Measurements from ENCODE around the gene IP6K2. TPM values are rescaled to one million over a fixed set of nuclear protein-coding genes. Genes with fewer than 3 reads are reported as not detected.

IP6K2 gene
- total RNA-seq, 1 donor from 2014 or later, result 209 TPM

DNA sequence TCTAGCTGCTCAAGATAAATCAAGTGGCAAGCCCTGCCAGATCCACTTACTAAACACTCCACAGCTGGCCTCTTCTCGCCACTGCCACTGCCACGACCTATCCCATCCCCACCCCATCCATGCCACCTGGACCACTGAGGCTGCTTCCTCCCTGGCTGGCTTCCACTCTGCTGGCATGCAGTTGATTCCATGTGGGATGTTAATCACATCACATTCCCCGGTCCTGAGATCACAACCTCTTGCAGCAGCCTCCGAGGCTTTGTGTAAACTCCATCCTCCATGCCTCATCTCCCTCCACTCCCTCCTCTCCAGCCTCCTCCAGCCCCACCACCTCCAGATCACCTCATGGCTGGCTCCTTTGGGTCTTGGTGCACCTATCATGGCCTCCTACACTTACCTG is 39.0 kb downstream of the IP6K2 start:
- Mint-ChIP-seq H3K4me3 (no peak overlapping the region), H3K4me1 (peaks cover 6% of the 10 kb centered on the region), H3K27me3 (ENCODE audit: low read depth) (no peaks in the 10 kb centered on the region), H3K9me3 (no peaks in the 10 kb centered on the region), H3K27ac (no peak overlapping the region), H3K36me3 (peaks cover 32% of the 10 kb centered on the region)
- TF ChIP-seq, protein P1, sequence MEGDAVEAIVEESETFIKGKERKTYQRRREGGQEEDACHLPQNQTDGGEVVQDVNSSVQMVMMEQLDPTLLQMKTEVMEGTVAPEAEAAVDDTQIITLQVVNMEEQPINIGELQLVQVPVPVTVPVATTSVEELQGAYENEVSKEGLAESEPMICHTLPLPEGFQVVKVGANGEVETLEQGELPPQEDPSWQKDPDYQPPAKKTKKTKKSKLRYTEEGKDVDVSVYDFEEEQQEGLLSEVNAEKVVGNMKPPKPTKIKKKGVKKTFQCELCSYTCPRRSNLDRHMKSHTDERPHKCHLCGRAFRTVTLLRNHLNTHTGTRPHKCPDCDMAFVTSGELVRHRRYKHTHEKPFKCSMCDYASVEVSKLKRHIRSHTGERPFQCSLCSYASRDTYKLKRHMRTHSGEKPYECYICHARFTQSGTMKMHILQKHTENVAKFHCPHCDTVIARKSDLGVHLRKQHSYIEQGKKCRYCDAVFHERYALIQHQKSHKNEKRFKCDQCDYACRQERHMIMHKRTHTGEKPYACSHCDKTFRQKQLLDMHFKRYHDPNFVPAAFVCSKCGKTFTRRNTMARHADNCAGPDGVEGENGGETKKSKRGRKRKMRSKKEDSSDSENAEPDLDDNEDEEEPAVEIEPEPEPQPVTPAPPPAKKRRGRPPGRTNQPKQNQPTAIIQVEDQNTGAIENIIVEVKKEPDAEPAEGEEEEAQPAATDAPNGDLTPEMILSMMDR (IDR thresholded peaks at IDR 0.05; ENCODE audit: unreplicated experiment), result no peak
- DNase-seq (ENCODE audit: low spot score in 2 of 2, unreplicated experiment in 2 of 2), result no peak

- Mint-ChIP-seq H3K27me3 (ENCODE audit: low read depth) (no peaks in the 10 kb centered on the region), H3K4me3 (no peak overlapping the region), H3K36me3 (peaks cover 31% of the 10 kb centered on the region)
These were observed 42.5 kb downstream of the IP6K2 start for GRCh38 chr3:48674505-48674904.

GRCh38 chr3:48672522-48672921 is 44.5 kb downstream of the IP6K2 start:
- no peak for DNase-seq (ENCODE audit: low spot score in 2 of 2, unreplicated experiment in 2 of 2)
- Mint-ChIP-seq H3K27ac (no peak overlapping the region), H3K9me3 (no peaks in the 10 kb centered on the region), H3K27me3 (ENCODE audit: low read depth) (no peaks in the 10 kb centered on the region), H3K4me1 (no peaks in the 10 kb centered on the region), H3K4me3 (no peak overlapping the region), H3K36me3 (peaks cover 17% of the 10 kb centered on the region)
- TF ChIP-seq, protein P1 (IDR thresholded peaks at IDR 0.05; ENCODE audit: unreplicated experiment), result no peak

More at GRCh38 chr3:48674505-48674904, 42.5 kb downstream of the IP6K2 start:
- no peak overlapping the region for H3K27ac Mint-ChIP-seq
- DNase-seq (ENCODE audit: low spot score in 2 of 2, unreplicated experiment in 2 of 2), result no peak
- TF ChIP-seq, protein P1 (IDR thresholded peaks at IDR 0.05; ENCODE audit: unreplicated experiment), result no peak
- no peaks in the 10 kb centered on the region for H3K9me3 Mint-ChIP-seq
- H3K4me1 Mint-ChIP-seq, result no peaks in the 10 kb centered on the region

DNA sequence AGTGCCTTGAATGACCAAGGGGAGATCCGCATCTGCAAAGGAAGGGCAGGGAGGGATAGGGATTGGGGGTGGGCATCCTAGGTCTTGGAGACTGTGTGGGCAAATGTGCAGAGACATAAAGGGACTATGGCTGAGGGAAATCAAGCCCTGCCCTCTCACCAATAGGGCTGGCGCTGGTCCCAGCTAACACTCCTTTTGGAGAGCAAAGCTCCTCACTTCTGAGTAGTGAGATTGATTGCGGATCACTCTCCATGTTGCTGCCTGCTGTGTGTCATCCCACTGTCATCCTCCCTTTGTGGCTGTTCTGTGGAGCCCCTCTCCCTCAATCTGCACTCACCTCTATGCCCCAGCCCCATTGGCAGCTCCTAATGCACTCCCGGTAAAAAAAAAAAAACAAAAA is 52.1 kb downstream of the IP6K2 start:
- Mint-ChIP-seq H3K9me3 (no peaks in the 10 kb centered on the region), H3K4me3 (no peak overlapping the region), H3K27me3 (ENCODE audit: low read depth) (peaks cover 11% of the 10 kb centered on the region), H3K36me3 (peaks cover 3% of the 10 kb centered on the region), H3K4me1 (peaks cover 14% of the 10 kb centered on the region), H3K27ac (peak overlapping the region; percentile 100)
- DNase-seq (ENCODE audit: low spot score in 2 of 2, unreplicated experiment in 2 of 2), result no peak
- TF ChIP-seq, protein P1 (IDR thresholded peaks at IDR 0.05; ENCODE audit: unreplicated experiment), result no peak

GRCh38 chr3:48664313-48664644 is 52.7 kb downstream of the IP6K2 start:
- TF ChIP-seq, protein P1 (IDR thresholded peaks at IDR 0.05; ENCODE audit: unreplicated experiment), result peak; percentile 16
- Mint-ChIP-seq H3K27me3 (ENCODE audit: low read depth) (peaks cover 11% of the 10 kb centered on the region), H3K36me3 (peaks cover 5% of the 10 kb centered on the region), H3K9me3 (no peaks in the 10 kb centered on the region), H3K4me3 (peak overlapping the region; percentile 92), H3K27ac (peak overlapping the region; percentile 100), H3K4me1 (peaks cover 14% of the 10 kb centered on the region)
- DNase-seq (ENCODE audit: low spot score in 2 of 2, unreplicated experiment in 2 of 2), result no peak
